HG03039 (cell line): ENCODE data around the gene CYP4F12.

Experiments used
- ATAC-seq: cut with Tn5 transposase; IDR thresholded peaks from one replicate; pipeline ENCODE4 v1.9.1; 2021; ENCODE audit warnings: mild to moderate bottlenecking, moderate library complexity; ENCODE audit not compliant: unreplicated experiment

Gene CYP4F12

DNA sequence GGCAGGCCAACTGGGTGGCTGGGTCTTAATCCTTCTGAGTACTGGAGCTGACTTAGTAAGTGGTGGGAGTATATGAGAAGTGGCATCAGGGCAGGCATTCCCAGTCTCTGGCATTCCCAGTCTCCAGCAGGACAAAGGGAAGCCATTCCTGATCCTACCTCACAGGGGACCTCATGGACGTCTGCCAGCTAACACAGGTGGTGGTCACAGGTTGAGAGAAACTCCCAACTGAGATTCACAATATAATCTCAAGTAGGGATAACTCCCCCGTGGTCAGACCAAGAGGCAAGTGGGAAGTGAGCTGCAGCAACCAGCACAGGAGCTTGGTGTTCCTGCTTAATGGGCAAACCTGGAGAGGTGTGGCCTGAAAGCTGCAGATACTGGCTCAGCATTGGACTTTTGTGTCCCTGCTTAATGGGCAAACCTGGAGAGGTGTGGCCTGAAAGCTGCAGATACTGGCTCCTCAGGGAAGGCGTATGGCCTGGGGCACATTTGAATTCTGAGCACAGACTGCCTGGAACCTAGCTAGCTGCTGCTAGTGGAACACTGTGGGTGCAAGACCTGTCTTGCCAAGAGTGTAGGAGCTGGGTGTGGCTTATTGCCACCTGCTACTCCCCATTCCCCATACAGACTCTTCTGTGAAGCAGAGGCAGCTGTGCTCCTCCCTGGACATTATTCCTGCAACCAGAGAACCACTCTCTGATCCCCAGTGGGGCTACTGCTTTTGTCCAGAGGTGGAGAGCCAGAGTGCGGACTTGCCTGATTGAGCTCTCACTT is 29.1 kb downstream of the CYP4F12 start:
- no peak for ATAC-seq

DNA sequence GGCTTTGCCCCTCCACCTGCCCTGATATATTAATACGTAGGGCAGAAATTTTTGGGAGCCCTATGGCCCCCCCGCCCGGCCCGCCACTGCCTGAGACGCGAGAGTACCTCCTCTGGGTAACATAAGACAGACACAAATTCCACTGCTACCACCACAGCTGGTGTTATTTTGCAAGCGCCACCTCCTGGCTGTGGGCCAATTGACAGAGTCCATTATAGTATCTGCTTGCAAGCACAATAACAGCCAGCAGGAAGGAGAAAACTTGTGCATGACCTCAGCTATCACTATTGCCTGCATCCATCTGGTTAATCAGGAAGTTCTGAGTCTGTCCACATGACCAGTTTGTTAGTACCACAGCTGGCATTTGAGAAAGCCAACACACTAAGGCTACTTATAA is 29.6 kb downstream of the CYP4F12 start:
- ATAC-seq = no peak

DNA sequence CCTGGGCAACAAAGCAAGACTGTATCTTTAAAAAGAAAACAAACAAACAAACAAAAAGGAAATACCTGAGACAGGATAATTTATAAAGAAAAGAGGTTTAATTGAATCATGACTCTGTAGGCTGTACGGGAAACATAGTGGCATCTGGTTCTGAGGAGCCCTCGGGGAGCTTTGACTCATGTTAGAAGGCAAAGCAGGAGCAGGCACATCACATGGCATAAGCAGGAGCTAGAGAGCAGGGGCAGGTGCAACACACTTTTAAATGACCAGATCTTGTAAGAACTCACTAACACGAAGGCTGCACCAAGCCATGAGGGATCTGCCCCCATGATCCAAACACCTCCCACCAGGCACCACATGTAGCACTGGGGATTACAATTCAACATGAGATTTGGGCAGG is 41.8 kb downstream of the CYP4F12 start:
- no peak for ATAC-seq

DNA sequence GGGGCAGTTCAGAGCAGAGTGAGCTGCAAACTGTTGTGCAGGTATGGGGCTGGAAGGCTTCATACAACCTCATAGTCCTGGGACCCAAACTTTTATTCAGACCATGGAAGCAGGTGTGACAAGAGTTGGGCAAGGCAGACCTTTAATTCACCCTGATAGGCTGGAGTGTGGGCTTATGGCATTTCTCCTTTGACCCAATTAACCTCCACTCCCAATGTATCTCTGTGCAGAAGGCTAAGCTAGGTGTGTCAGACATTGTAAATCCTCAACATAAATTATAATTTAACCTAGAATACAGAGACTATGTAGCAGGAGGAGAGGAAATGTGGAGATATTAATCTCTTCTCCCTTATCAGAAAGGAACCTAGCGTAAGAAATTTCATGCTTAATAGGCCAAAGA is 42.8 kb downstream of the CYP4F12 start:
- no peak for ATAC-seq

DNA sequence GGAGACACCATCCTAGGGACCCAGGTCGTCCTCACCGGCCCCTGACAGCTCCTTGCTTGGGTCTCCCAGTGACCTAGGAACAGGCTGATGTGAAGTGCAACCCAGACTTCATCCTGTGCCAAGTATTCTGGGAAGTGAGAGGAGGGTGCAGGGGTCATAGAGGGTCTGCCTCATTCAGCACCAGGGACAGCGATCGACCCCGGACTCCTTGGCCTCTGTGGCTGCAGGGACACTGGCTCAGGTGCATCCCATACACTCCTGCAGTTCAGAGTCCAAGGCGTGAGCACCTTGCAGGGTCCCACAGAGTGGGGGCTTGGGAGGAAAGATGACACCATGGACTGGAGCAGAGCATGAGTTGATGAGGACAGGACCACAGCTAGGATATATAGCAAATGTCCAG is 44.9 kb downstream of the CYP4F12 start:
- no peak for ATAC-seq

DNA sequence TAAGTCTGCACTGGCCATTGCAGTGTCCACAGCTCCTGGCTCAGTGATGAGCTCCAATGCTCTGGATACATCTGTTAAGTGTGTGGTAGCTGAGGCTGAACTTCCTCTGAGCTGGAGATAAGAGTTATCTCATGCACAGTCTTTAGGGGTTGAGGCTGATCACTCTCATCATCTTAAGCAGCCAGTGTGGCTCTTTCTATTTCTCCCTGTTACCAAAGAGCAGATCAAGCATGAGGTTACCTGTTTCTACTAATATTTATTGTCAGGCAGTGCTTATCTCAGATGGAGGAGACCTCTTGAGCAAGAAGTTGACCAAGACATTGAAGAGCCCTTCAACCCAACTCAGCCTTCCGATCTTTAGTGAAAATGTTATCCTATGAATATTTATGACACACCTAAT is 48.4 kb downstream of the CYP4F12 start:
- ATAC-seq = no peak

DNA sequence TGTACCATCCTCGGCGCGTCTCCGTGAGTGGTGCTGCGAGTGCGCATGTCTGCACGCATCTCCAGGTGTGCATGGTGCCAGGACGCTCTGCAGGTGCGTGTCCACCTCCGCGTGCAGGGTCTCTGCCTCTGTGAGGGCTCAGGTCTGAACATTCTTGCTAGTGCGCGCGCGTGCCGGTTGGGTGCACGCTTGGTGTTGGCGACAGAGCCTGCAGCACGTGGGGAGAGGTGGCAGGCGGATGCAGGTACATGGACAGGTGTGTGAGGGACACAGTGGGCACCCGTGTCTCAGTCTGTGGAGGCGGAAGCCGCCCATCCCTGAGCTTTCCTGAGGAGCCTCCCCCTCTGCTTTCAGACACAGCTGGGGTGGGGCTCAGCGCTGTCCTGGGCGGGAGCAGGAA is 50.1 kb downstream of the CYP4F12 start:
- no peak for ATAC-seq

DNA sequence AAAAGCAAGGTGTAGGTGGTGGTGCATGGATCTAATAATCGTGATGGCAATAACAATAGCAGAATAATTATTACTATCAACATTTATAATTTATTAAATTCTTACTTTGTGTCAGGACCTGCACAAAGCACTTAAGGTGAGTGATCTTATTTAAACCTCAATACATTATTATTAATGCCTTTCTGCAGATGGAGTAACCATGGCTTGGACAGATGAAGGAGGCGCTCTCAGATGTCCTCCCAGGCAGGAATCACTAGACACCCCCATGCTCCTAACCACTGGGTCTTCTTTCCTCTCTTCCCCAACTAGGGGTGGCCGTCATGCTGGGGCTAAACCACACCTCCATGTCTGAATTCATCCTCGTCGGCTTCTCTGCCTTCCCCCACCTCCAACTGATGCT is 54.8 kb downstream of the CYP4F12 start, which contains the start of gene OR10H2:
TSS of gene OR10H2 (plus strand) at position 301 of the 400 bp plus-strand sequence. CDS start at position 321, 20 bp downstream.
- no peak for ATAC-seq

DNA sequence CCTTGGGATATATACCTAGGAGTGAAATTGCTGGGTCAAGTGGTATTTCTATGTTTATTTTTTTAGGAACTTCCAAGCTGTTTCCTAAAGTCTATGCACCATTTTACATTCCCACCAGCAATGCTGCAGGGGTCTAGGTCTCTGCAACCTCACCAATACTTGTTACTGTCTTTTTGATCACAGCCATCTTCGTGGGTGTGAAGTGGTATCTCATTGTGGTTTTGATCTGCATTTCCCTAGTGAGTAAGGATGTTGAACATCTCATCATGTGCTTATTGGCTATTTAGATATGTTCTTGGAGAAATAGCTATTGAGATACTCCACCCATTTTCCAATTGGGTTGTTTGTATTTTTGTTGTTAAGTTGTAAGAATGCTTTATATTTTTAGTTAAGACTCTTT is 57.7 kb downstream of the CYP4F12 start:
- no peak for ATAC-seq

DNA sequence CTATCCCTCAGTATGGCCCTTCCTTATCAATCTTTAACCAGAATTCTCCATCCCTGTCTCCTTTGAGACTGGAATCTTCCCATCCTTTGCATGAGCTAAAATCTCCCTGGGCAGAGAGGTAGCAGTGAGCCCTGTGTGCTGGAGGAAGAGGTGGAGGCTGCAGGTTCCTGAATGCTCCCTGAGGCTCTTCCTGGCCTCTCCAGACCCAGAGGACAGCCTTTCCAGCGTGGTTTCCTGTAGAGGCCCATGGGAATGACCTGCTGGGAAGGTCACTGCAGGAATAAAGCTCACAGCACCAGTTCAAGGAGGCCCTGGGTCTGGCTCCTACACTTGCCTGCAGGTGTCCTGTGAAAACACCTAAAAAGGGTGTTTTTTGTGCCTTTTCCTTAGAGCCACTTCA is 59.5 kb downstream of the CYP4F12 start:
- ATAC-seq = no peak

DNA sequence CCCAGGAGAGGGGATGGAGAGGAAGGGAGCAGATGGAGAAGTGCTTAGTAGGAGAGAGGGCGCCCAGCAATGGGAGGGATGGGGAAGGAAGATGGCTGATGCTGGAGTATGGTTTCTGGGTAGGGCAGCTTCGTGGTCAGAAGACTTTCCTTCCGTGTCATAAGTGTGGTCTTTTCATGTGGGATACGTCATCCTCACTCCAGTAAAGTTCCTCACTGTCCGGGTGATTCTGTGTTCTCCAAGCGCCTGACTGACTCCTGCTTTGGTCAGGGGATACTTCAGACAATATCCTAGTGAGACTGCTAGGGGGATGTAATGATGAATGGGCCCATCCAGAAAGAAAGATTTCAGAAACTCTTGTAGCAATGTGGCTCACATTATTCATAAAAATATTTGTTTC is 61.0 kb downstream of the CYP4F12 start:
- no peak for ATAC-seq

DNA sequence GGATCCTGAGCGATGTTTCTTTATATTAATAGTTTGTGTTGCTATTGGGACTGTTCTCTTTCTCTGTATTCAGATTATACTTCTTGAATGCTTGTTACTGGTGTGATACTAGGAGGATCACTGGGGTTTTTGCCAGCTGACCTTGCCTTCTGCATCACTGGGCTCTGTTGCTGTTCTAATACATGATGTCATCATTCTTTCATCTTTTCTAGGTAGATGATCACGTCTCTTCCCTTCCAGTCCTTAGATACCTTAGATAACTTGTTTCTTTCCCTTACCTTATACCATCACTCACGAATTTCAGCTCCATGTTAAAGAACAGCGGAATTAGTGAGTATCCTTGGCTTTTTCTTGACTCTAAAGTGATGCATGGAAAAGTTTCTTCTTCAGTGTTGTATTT is 64.8 kb downstream of the CYP4F12 start, which contains the start of gene OR10H3:
TSS of gene OR10H3 (plus strand) at position 264 of the 400 bp plus-strand sequence. CDS start 3,408 bp downstream, outside the sequence.
- no peak for ATAC-seq

DNA sequence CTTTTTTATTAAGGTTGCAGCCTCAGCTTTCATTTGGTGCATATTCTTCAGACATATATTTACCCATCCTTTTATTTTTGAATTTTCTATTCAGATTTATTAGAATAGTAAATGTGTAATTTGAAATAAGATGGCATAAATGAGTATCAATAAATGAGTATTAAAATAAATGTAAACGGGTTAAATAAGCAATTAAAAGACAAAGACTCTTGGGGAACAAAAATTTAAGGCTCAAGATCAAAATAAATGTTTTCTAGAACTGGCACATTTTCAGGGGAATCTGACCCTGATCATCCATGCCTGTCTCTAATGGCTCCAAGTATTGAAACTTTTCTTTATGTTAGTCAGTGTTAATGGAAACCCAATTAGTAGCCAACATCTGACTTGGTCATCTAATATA is 67.9 kb downstream of the CYP4F12 start:
- no peak for ATAC-seq
